ENCODE results near the gene PHF3.
A peak's percentile ranks its signal among the peaks of the same experiment; 100 is the strongest.

The PHF3 gene

GRCh38 chr6:63764318-63764916 lies 128.8 kb downstream of the PHF3 start:
- Histone ChIP-seq H3K36me3 (ENCODE audit: insufficient read depth, low read length) (no peaks in the 10 kb centered on the region), H3K9me3 (ENCODE audit: insufficient read depth, low read depth, low read length) (no peaks in the 10 kb centered on the region), H3K9me2 (replicated peaks; ENCODE audit: low read depth, low read length) (no peaks in the 10 kb centered on the region), H3K4me3 (ENCODE audit: low read length, poor library complexity, severe bottlenecking) (no peak overlapping the region), H3F3A (ENCODE audit: low read depth) (no peaks in the 10 kb centered on the region), H3K4me1 (ENCODE audit: insufficient read depth, low read length, poor library complexity, severe bottlenecking) (no peaks in the 10 kb centered on the region), H3K9ac (ENCODE audit: low read depth, low read length, poor library complexity, severe bottlenecking) (no peak overlapping the region), H3K79me2 (ENCODE audit: insufficient read depth, low read length) (no peaks in the 10 kb centered on the region), H2AFZ (ENCODE audit: low read length) (0 out of 2 replicates have a peak overlapping the region, but pooled peaks have one; percentile 28), H3K27me3 (ENCODE audit: insufficient read depth, low read length, poor library complexity, severe bottlenecking) (no peaks in the 10 kb centered on the region), H3K4me2 (ENCODE audit: low read depth, low read length, poor library complexity, severe bottlenecking) (no peak overlapping the region), H4K20me1 (ENCODE audit: insufficient read depth, low read length, poor library complexity, severe bottlenecking) (no peaks in the 10 kb centered on the region)
- TF ChIP-seq, protein P1, sequence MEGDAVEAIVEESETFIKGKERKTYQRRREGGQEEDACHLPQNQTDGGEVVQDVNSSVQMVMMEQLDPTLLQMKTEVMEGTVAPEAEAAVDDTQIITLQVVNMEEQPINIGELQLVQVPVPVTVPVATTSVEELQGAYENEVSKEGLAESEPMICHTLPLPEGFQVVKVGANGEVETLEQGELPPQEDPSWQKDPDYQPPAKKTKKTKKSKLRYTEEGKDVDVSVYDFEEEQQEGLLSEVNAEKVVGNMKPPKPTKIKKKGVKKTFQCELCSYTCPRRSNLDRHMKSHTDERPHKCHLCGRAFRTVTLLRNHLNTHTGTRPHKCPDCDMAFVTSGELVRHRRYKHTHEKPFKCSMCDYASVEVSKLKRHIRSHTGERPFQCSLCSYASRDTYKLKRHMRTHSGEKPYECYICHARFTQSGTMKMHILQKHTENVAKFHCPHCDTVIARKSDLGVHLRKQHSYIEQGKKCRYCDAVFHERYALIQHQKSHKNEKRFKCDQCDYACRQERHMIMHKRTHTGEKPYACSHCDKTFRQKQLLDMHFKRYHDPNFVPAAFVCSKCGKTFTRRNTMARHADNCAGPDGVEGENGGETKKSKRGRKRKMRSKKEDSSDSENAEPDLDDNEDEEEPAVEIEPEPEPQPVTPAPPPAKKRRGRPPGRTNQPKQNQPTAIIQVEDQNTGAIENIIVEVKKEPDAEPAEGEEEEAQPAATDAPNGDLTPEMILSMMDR (conservative IDR thresholded peaks at IDR 0.05; ENCODE audit: low read length), result peak; percentile 64
- no peak for TF ChIP-seq EZH2phosphoT487 (IDR thresholded peaks at IDR 0.05; ENCODE audit: borderline replicate concordance)

Measured in Loucy (cell line).